Nephron (organoid): Measurements from ENCODE around the gene SLC2A5.

ENCODE experiments used
- H3K27ac Mint-ChIP-seq, 3 experiments: 2 replicates each; pipeline ENCODE4 v1.8.0; 2020; ENCODE audit warnings: mixed read lengths in 3 of 3, mild to moderate bottlenecking in 2 of 3, moderate library complexity in 1 of 3
- H3K27me3 Mint-ChIP-seq: 2 replicates; pipeline ENCODE4 v1.8.0; 2021; ENCODE audit warnings: low read depth, mild to moderate bottlenecking, moderate library complexity, mixed read lengths
- H3K36me3 Mint-ChIP-seq: 2 replicates; pipeline ENCODE4 v1.8.0; 2020; ENCODE audit warnings: low read depth, mixed read lengths
- H3K4me1 Mint-ChIP-seq: 2 replicates; pipeline ENCODE4 v1.8.0; 2020; ENCODE audit warnings: mixed read lengths
- H3K4me3 Mint-ChIP-seq, 3 experiments: 2 replicates each; pipeline ENCODE4 v1.8.0; 2020; ENCODE audit warnings: mild to moderate bottlenecking in 3 of 3, mixed read lengths in 3 of 3, moderate library complexity in 2 of 3
- H3K9me3 Mint-ChIP-seq: 2 replicates; pipeline ENCODE4 v1.8.0; 2020; ENCODE audit warnings: mixed read lengths
- CTCF ChIP-seq, 3 experiments: fragments of 200-600 bp; sonication (generic); IDR thresholded peaks; one replicate each; pipeline ENCODE4 v1.5.0; 2021; ENCODE audit warnings: antibody characterized with exemption in 3 of 3; ENCODE audit not compliant: unreplicated experiment in 3 of 3

Gene SLC2A5

GRCh38 chr1:8986814-8987190 is 82.6 kb downstream of the SLC2A5 start:
- Mint-ChIP-seq H3K4me1 (no peaks in the 10 kb centered on the region), H3K36me3 (no peaks in the 10 kb centered on the region), H3K9me3 (no peaks in the 10 kb centered on the region), H3K4me3 (no peak overlapping the region), H3K27me3 (peaks cover 9% of the 10 kb centered on the region), H3K27ac (no peak overlapping the region)
- no peak for TF ChIP-seq CTCF (IDR thresholded peaks at IDR 0.05; ENCODE audit: unreplicated experiment in 3 of 3)

GRCh38 chr1:8985915-8986813 is 83.3 kb downstream of the SLC2A5 start:
- Mint-ChIP-seq H3K27me3 (peaks cover 9% of the 10 kb centered on the region), H3K4me1 (no peaks in the 10 kb centered on the region), H3K4me3 (no peak overlapping the region), H3K36me3 (no peaks in the 10 kb centered on the region), H3K27ac (no peak overlapping the region), H3K9me3 (no peaks in the 10 kb centered on the region)
- TF ChIP-seq CTCF (IDR thresholded peaks at IDR 0.05; ENCODE audit: unreplicated experiment in 3 of 3) = no peak
